Mammary epithelial cell (primary cell): ENCODE data around the gene PCK2.

Source experiments
- EZH2 ChIP-seq: IDR thresholded peaks from 2 replicates; pipeline ENCODE4 v1.6.1; 2012; ENCODE audit warnings: low read length, inconsistent platforms, borderline replicate concordance
- TF ChIP-seq, protein P1 (sequence below), 2 donors: IDR thresholded peaks in 1 of 2; conservative IDR thresholded peaks in 1 of 2; 2 replicates each; pipeline ENCODE4 v1.5.1; 2011 to 2012; ENCODE audit warnings: inconsistent platforms in 2 of 2, low read length in 2 of 2, mild to moderate bottlenecking in 2 of 2, control low read depth in 1 of 2, low read depth in 1 of 2; ENCODE audit not compliant: insufficient read depth in 1 of 2; ENCODE audit errors: extremely low read depth in 1 of 2

DNA sequence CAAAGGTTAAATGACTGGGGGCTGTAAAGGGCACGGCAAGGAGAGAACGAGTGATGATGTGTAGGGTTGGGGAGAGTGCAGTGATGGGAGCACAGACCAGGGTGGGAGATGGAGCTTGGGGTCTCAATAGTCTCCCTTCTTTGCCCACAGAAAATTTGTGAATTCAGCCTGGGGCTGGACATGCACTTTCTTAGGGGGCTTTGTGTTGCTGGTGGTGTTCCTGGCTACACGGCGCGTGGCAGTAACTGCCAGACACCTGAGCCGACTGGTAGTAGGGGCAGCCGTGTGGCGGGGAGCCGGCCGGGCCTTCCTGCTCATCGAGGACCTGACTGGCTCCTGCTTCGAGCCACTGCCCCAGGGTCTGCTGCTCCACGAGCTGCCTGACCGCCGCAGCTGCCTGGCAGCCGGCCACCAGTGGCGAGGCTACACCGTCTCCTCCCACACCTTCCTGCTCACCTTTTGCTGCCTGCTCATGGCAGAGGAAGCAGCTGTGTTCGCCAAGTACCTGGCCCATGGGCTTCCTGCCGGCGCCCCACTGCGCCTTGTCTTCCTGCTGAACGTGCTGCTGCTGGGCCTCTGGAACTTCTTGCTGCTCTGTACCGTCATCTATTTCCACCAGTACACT lies 38.1 kb downstream of the PCK2 start:
- TF ChIP-seq EZH2 = no peak
- TF ChIP-seq, protein P1, sequence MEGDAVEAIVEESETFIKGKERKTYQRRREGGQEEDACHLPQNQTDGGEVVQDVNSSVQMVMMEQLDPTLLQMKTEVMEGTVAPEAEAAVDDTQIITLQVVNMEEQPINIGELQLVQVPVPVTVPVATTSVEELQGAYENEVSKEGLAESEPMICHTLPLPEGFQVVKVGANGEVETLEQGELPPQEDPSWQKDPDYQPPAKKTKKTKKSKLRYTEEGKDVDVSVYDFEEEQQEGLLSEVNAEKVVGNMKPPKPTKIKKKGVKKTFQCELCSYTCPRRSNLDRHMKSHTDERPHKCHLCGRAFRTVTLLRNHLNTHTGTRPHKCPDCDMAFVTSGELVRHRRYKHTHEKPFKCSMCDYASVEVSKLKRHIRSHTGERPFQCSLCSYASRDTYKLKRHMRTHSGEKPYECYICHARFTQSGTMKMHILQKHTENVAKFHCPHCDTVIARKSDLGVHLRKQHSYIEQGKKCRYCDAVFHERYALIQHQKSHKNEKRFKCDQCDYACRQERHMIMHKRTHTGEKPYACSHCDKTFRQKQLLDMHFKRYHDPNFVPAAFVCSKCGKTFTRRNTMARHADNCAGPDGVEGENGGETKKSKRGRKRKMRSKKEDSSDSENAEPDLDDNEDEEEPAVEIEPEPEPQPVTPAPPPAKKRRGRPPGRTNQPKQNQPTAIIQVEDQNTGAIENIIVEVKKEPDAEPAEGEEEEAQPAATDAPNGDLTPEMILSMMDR (conservative IDR thresholded peaks at IDR 0.05 in 1 of 2, IDR thresholded peaks at IDR 0.05 in 1 of 2; ENCODE audit: extremely low read depth in 1 of 2, insufficient read depth in 1 of 2, low read depth in 1 of 2, low read length in 2 of 2) = no peak
